WTC11 (cell line): Measurements from ENCODE around the gene TRAPPC3. TPM values are rescaled to one million over a fixed set of nuclear protein-coding genes. Genes with fewer than 3 reads are reported as not detected.

Experiments
- ATAC-seq: fragments of 200-7000 bp; cut with Tn5 transposase; 2 replicates; pipeline ENCODE4 v1.10.0; 2021; ENCODE audit warnings: mild to moderate bottlenecking, moderate library complexity
- CTCF ChIA-PET: fragments of 300-600 bp; sonication (Branson Sonifier 250); formaldehyde crosslinking; loops from one replicate; lab custom pipeline; 2021; ENCODE audit warnings: antibody characterized with exemption; lab: Charles Lee
- POLR2A ChIA-PET: fragments of 350-600 bp; sonication (Branson Sonifier 250); formaldehyde crosslinking; loops from one replicate; lab custom pipeline; 2021; ENCODE audit warnings: antibody characterized with exemption; lab: Charles Lee
- DNase-seq: peaks from one replicate; pipeline ENCODE4 v3.0.0; 2021; ENCODE audit warnings: low spot score
- H3K27ac Mint-ChIP-seq: 2 replicates; pipeline ENCODE4 v1.8.0; 2021; ENCODE audit warnings: mixed read lengths
- H3K27me3 Mint-ChIP-seq: 2 replicates; pipeline ENCODE4 v1.8.0; 2021; ENCODE audit warnings: low read depth, mild to moderate bottlenecking, moderate library complexity, mixed read lengths
- H3K36me3 Mint-ChIP-seq: 2 replicates; pipeline ENCODE4 v1.8.0; 2021; ENCODE audit warnings: mixed read lengths
- H3K4me1 Mint-ChIP-seq: 2 replicates; pipeline ENCODE4 v1.8.0; 2022; ENCODE audit warnings: mixed read lengths
- H3K4me3 Mint-ChIP-seq: 2 replicates; pipeline ENCODE4 v1.8.0; 2021; ENCODE audit warnings: mild to moderate bottlenecking, moderate library complexity, mixed read lengths
- H3K9me3 Mint-ChIP-seq: 2 replicates; pipeline ENCODE4 v1.8.0; 2021; ENCODE audit warnings: mixed read lengths
- AR ChIP-seq: fragments of 250-450 bp; sonication (Bioruptor Pico); IDR thresholded peaks from 2 replicates; pipeline ENCODE4 v1.9.0; 2021; ENCODE audit warnings: mild to moderate bottlenecking
- ATF1 ChIP-seq: sonication (generic); formaldehyde crosslinking; IDR thresholded peaks from 2 replicates; pipeline ENCODE4 v1.8.1; 2023; ENCODE audit warnings: mild to moderate bottlenecking, moderate library complexity, missing genetic modification reagents
- E2F5 ChIP-seq: sonication (generic); formaldehyde crosslinking; IDR thresholded peaks from 2 replicates; pipeline ENCODE4 v1.8.1; 2022; ENCODE audit warnings: mild to moderate bottlenecking, moderate library complexity, missing genetic modification reagents
- EMX1 ChIP-seq: fragments of 250-450 bp; sonication (Bioruptor Pico); IDR thresholded peaks from 2 replicates; pipeline ENCODE4 v1.8.0; 2021; ENCODE audit warnings: mild to moderate bottlenecking
- NFE2L1 ChIP-seq: sonication (generic); formaldehyde crosslinking; IDR thresholded peaks from 2 replicates; pipeline ENCODE4 v1.8.1; 2023; ENCODE audit warnings: missing genetic modification reagents
- ZMAT4 ChIP-seq: fragments of 250-450 bp; sonication (Bioruptor Pico); IDR thresholded peaks from 2 replicates; pipeline ENCODE4 v1.9.0; 2021; ENCODE audit warnings: mild to moderate bottlenecking
- ZNF512 ChIP-seq: sonication (generic); formaldehyde crosslinking; IDR thresholded peaks from 2 replicates; pipeline ENCODE4 v1.8.1; 2022; ENCODE audit warnings: missing genetic modification reagents, borderline replicate concordance
- total RNA-seq: library from RNA; stranded (reverse); gene quantifications from 3 replicates; pipeline ENCODE4 v1.2.3, GENCODE V29; 2021

Gene TRAPPC3
- total RNA-seq, 1 experiment from 2014 or later: 48.9 TPM

- peak; percentile 10 for DNase-seq
- CTCF ChIA-PET: interaction anchor here (0.5 to 2.3 kb wide), 11 partner anchors 10 to 360 kb away, joined by 3 to 12 read pairs (median 4); partner anchors contain the start of gene TRAPPC3
- POLR2A ChIA-PET: no interaction called here
Observed at GRCh38 chr1:36087233-36088123, 61.8 kb downstream of the TRAPPC3 start.

More at GRCh38 chr1:36087233-36088123, 61.8 kb downstream of the TRAPPC3 start:
- Mint-ChIP-seq H3K9me3 (no peaks in the 10 kb centered on the region), H3K36me3 (peaks cover 9% of the 10 kb centered on the region), H3K4me3 (peak overlapping the region; percentile 30; the same call in 1 of the 2 replicates), H3K27ac (no peak overlapping the region), H3K27me3 (peaks cover 2% of the 10 kb centered on the region), H3K4me1 (peaks cover 13% of the 10 kb centered on the region)
- ATAC-seq: no peak
- TF ChIP-seq ATF1 (CRISPR knock-in tag) (no peak), AR (no peak), NFE2L1 (no peak), EMX1 (CRISPR knock-in tag) (no peak), ZNF512 (CRISPR knock-in tag) (no peak), E2F5 (CRISPR knock-in tag) (no peak), ZMAT4 (no peak)

Other genes starting within 250 kb of the TRAPPC3 start
- 26.8 to 30.7 TPM (median 27.0 TPM) in 3 replicates for gene AGO3, start 218.4 kb downstream of the TRAPPC3 start, total RNA-seq
- gene TEKT2, start 65.4 kb downstream of the TRAPPC3 start, total RNA-seq: 1.9 to 2.5 TPM (median 2.0 TPM) in 3 replicates
- 30.0 to 32.7 TPM (median 31.2 TPM) in 3 replicates for gene ADPRS, start 60.6 kb downstream of the TRAPPC3 start, total RNA-seq
- gene COL8A2, start 24.3 kb downstream of the TRAPPC3 start, total RNA-seq: 2.3 to 3.5 TPM (median 3.3 TPM) in 3 replicates
- 65.0 to 88.7 TPM (median 72.0 TPM) in 3 replicates for gene MAP7D1, start 6.7 kb upstream of the TRAPPC3 start, total RNA-seq
- 150 to 160 TPM (median 153 TPM) in 3 replicates for gene THRAP3, start 75.0 kb upstream of the TRAPPC3 start, total RNA-seq
- 22.1 to 29.3 TPM (median 26.9 TPM) in 3 replicates for gene SH3D21, start 156.9 kb upstream of the TRAPPC3 start, total RNA-seq
- 32.0 to 45.2 TPM (median 41.5 TPM) in 3 replicates for gene EVA1B, start 174.2 kb upstream of the TRAPPC3 start, total RNA-seq
- gene STK40, start 236.4 kb upstream of the TRAPPC3 start, total RNA-seq: 17.8 to 24.7 TPM (median 20.4 TPM) in 3 replicates
- gene LSM10, start 248.4 kb upstream of the TRAPPC3 start, total RNA-seq: 49.1 to 56.3 TPM (median 49.3 TPM) in 3 replicates